GM19238 (cell line): ENCODE measurements around the gene GPR171.
"Not testable (repeated sequence)": the region's sequence is repeated elsewhere in the genome, so short reads cannot be mapped to it uniquely, and the experiment has no call there.

Experiments
- DNase-seq: peaks from one replicate; pipeline ENCODE4 v3.0.0; 2011; ENCODE audit warnings: low spot score; ENCODE audit not compliant: insufficient read length

The GPR171 gene

GRCh38 chr3:151178208-151178845, 24.7 kb downstream of the GPR171 start:
- no peak for DNase-seq

- no peak for DNase-seq
These were observed 27.1 kb downstream of the GPR171 start for GRCh38 chr3:151175952-151176351.

- DNase-seq, result no peak
These were observed 28.7 kb downstream of the GPR171 start for GRCh38 chr3:151174351-151174750.

GRCh38 chr3:151171145-151171757, 31.8 kb downstream of the GPR171 start:
- DNase-seq, result peak; percentile 25

- DNase-seq, result not testable (repeated sequence)
These were observed 32.9 kb downstream of the GPR171 start for GRCh38 chr3:151169948-151170679.

- DNase-seq, result no peak
These were observed 33.6 kb downstream of the GPR171 start for GRCh38 chr3:151169262-151169947.

GRCh38 chr3:151168269-151169094, 34.5 kb downstream of the GPR171 start:
- DNase-seq, result peak; percentile 35

- no peak for DNase-seq
These were observed 36.9 kb downstream of the GPR171 start for GRCh38 chr3:151166161-151166560.

- no peak for DNase-seq
These were observed 37.8 kb downstream of the GPR171 start for GRCh38 chr3:151165226-151165625.

- no peak for DNase-seq
These were observed 43.2 kb downstream of the GPR171 start for GRCh38 chr3:151159806-151160205.

GRCh38 chr3:151156618-151157216, 46.3 kb downstream of the GPR171 start:
- no peak for DNase-seq

- DNase-seq, result no peak
These were observed 47.4 kb downstream of the GPR171 start for GRCh38 chr3:151155409-151156128.

GRCh38 chr3:151154566-151154965, 48.5 kb downstream of the GPR171 start:
- no peak for DNase-seq

- no peak for DNase-seq
These were observed 50.4 kb downstream of the GPR171 start for GRCh38 chr3:151152455-151153079.
